Measurements from ENCODE around the gene USP5.

USP5 gene, protein sequence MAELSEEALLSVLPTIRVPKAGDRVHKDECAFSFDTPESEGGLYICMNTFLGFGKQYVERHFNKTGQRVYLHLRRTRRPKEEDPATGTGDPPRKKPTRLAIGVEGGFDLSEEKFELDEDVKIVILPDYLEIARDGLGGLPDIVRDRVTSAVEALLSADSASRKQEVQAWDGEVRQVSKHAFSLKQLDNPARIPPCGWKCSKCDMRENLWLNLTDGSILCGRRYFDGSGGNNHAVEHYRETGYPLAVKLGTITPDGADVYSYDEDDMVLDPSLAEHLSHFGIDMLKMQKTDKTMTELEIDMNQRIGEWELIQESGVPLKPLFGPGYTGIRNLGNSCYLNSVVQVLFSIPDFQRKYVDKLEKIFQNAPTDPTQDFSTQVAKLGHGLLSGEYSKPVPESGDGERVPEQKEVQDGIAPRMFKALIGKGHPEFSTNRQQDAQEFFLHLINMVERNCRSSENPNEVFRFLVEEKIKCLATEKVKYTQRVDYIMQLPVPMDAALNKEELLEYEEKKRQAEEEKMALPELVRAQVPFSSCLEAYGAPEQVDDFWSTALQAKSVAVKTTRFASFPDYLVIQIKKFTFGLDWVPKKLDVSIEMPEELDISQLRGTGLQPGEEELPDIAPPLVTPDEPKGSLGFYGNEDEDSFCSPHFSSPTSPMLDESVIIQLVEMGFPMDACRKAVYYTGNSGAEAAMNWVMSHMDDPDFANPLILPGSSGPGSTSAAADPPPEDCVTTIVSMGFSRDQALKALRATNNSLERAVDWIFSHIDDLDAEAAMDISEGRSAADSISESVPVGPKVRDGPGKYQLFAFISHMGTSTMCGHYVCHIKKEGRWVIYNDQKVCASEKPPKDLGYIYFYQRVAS

GRCh38 chr12:6851921-6852650, at the start of gene USP5:
TSS of gene USP5 (plus strand) at chr12:6852150. CDS start at chr12:6852180, 30 bp downstream.
- DNase-seq (ENCODE audit: low spot score) = peak; percentile 100

DNA sequence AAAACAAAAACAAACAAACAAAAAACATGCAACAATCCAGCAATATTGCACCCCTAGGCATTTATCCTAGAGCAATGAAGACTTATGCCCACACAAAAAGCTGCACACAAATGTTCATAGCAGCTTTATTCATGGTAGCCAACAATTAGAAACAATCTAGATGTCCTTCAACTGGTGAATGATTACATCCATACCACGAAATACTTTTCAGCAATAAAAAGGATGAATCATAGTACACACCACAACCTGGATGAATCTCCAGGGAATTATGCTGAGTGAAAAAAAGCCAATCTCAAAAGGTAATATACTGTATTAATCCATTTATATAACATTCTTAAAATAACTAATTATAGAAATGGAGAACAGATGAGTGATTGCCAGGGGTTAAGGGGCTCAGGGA, 44.8 kb upstream of the USP5 start:
- no peak for DNase-seq (ENCODE audit: low spot score)

DNA sequence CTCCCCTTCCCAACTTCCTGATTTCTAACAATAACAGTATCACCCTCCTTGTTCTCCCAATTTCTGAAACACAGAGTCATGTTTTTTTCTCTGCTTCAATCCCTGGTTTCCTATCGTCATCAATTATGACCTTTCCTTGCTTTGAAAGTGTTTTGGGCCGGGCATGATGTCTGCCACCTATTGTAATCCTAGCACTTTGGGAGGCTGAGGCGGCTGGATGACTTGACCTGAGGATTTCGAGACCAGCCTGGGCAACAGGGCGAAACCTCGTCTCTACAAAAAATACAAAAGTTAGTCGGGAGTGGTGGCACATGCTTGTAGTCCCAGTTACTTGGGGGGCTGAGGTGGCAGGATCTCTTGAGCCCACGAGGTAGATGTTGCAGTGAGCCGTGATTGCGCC, 42.9 kb upstream of the USP5 start:
- DNase-seq (ENCODE audit: low spot score) = no peak

DNA sequence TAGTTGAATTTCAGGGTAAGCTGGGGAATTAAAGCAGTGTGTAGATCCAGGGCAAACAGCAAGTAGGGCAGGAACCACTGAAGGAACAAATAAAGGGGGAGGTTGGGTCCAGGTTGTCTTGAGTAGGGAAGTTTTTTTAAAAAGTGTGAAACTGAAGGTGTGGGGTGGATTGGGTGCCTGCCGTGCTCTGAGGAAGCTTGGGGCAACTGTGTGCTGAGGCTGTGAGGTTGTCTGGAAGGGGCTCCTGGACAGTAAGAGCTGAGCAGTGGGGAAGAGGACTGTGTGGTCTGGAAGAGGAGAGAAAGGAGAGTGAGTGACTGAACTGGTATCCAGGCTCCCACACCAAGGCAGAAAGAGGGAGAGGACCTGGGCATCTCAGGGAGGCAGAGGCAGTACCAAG, 41.2 kb upstream of the USP5 start:
- DNase-seq (ENCODE audit: low spot score) = no peak

GRCh38 chr12:6813363-6813762, 38.6 kb upstream of the USP5 start:
- DNase-seq (ENCODE audit: low spot score) = no peak

DNA sequence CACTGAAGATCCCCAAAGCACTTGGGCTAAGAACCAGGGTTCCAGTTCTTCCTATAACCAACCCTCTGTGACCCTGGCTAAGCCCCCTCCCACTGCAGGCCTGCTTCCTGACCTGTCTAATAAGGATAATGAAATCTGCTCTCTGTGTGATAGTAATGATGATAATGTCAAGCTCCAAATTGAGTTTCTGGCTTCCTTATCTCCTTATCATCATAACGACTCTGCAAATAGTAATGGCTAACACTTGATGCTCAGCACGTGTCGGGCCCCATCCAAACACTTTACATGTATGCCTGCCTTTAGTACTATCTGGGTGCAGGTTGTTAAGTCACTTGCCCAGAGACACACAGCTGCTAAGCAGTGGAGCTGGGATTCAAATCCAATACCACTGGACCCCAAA, 35.4 kb upstream of the USP5 start:
- DNase-seq (ENCODE audit: low spot score) = no peak

- no peak for DNase-seq (ENCODE audit: low spot score)
These were observed 34.9 kb upstream of the USP5 start for GRCh38 chr12:6817098-6817497.

DNA sequence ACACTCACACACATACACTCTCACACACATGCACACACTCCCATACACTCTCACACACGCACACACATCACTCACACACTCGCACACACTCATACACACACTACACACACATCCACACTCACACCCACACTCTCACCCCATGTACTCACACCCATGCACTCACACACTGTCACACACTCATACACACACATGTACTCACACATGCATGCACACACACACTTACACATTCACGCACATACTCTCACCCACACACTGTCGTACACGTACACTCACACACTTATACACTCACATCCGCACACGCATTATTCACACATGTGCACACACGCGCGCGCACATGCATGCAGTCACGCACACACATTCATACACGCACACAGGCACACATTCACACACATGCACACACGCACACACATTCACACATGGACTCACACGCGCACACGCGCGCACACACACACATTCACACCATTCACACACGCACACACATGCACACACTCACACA, 34.2 kb upstream of the USP5 start:
- DNase-seq (ENCODE audit: low spot score) = no peak

GRCh38 chr12:6818222-6818621, 33.7 kb upstream of the USP5 start:
- DNase-seq (ENCODE audit: low spot score) = peak; percentile 78

DNA sequence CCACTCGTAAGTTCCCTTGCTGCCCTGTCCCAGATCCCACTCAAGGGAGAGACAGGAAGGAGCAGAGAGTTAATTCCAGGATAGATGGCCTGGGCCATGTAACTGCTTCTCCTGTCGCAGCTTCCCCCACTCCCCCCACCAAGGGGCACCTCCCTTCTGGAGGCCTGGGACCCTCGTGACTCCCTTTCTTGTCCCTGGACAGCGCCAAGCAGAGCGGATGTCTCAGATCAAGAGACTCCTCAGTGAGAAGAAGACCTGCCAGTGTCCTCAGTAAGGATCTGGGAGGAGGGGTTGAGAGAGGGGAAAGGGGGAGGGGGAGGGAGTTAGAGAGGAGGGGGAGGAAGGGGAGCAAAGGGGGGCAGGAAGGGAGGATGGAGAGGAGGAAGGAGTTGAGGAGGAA, 33.3 kb upstream of the USP5 start:
- peak; percentile 52 for DNase-seq (ENCODE audit: low spot score)

GRCh38 chr12:6819106-6820030, 32.6 kb upstream of the USP5 start:
- DNase-seq (ENCODE audit: low spot score) = peak; percentile 58

GRCh38 chr12:6820166-6820565, 31.8 kb upstream of the USP5 start:
- DNase-seq (ENCODE audit: low spot score) = peak; percentile 66

GRCh38 chr12:6821591-6822425, 30.1 kb upstream of the USP5 start, which contains the start of gene GPR162:
TSS of gene GPR162 (plus strand) at chr12:6821821. CDS start at chr12:6823899, 2,078 bp downstream.
- peak; percentile 95 for DNase-seq (ENCODE audit: low spot score)

DNA sequence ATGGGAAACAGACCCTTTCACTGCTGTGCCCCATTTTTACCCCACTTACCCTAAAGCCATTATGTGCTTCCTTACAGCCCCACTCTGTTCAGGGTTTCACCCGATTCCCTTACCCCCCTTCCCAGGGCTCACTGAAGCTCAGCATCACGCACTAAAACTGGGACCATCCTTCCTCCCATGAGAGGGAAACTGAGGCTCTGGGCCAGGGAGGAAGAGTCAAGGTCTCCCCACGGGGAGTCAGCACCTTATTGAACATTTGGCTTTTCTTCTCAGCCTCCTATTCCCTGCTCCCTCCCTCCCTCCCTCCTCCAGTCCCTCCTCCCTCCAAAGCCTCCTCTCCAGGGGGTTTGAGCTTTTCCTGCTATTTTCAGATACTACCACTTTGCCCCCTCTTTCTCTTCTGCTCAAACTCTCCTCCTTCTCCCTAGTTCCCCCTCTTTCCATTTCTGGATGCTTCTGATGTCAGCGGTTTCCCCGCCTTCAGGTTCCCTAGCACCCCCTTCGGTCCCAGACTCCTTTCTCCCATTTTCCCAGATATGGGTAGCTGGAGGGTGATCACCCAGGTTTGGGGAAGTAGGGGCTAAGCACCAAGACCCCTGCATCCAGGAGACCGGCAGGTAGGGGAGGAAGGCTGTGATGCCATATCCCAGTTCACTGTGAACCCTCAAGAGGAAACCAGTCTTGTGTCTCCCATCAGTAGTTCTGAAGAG, 29.4 kb upstream of the USP5 start:
- peak; percentile 46 for DNase-seq (ENCODE audit: low spot score)

GRCh38 chr12:6823182-6824084, 28.5 kb upstream of the USP5 start:
- DNase-seq (ENCODE audit: low spot score) = peak; percentile 58

DNA sequence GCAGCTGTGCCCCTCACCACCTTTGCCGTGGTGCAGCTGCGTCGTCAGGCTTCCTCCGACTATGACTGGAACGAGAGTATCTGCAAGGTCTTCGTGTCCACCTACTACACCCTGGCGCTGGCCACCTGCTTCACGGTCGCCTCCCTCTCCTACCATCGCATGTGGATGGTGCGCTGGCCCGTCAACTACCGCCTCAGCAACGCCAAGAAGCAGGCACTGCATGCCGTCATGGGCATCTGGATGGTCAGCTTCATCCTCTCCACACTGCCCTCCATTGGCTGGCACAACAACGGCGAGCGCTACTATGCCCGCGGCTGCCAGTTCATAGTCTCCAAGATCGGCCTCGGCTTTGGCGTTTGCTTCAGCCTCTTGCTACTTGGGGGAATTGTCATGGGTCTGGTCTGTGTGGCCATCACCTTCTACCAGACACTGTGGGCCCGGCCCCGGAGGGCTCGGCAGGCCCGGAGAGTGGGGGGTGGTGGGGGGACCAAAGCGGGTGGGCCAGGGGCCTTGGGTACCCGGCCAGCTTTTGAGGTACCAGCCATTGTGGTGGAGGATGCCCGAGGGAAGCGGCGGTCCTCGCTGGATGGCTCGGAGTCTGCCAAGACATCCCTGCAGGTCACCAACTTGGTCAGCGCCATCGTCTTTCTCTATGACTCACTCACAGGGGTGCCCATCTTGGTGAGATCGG, 27.7 kb upstream of the USP5 start:
- peak; percentile 47 for DNase-seq (ENCODE audit: low spot score)

- peak; percentile 56 for DNase-seq (ENCODE audit: low spot score)
These were observed 27.0 kb upstream of the USP5 start for GRCh38 chr12:6824901-6825381.

All from ecto neural progenitor cell (in vitro differentiated cells).